ENCODE results near the gene ACTL7B. TPM values are rescaled to one million over a fixed set of nuclear protein-coding genes. Genes with fewer than 3 reads are reported as not detected.

The ACTL7B gene
- total RNA-seq, 2 donors from 2014 or later, result 0.12 TPM; not detected in 1

DNA sequence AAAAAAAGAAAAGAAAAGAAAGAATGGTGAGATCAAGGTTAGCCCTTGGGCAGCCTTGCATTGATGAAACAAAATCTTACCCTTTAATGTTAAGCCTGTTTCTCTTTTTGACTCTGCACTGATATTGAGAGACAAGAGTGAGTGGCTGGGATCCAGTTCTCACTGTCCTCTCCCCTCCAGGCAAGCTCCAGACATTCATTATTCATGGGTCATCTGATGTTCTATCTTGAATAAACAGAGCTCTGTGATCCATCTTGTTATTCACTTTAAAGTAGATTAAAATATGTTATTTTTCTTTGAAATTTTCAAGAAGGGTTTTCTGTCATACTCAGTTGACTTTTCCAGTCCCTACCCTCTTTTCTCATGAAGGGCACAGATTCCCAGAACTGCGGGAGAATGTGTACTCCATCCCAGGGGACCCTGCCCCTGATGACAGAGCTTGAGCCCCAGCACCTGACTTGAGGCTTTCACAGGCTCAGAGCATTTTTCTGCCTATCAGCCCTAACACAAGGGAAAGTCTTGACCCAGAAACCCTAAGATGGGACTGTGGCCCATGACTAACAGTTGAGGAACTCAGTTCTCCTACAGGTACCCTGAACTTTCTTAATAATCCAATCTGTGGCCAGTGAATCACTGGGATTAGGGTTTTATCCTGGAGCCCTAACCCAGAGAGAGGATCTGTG, 24.1 kb downstream of the ACTL7B start:
- DNase-seq (no peak), ATAC-seq (replicated peaks in 1 of 2) (peak in 1 of 2 donors; percentile 42)
- Mint-ChIP-seq H3K9me3 (no peaks in the 10 kb centered on the region), H3K27ac (no peak overlapping the region), H3K27me3 (ENCODE audit: low read depth) (no peaks in the 10 kb centered on the region), H3K36me3 (ENCODE audit: insufficient read depth in 2 of 2) (no peaks in the 10 kb centered on the region), H3K4me3 (no peak overlapping the region), H3K4me1 (ENCODE audit: low read depth) (peaks cover 16% of the 10 kb centered on the region)

DNA sequence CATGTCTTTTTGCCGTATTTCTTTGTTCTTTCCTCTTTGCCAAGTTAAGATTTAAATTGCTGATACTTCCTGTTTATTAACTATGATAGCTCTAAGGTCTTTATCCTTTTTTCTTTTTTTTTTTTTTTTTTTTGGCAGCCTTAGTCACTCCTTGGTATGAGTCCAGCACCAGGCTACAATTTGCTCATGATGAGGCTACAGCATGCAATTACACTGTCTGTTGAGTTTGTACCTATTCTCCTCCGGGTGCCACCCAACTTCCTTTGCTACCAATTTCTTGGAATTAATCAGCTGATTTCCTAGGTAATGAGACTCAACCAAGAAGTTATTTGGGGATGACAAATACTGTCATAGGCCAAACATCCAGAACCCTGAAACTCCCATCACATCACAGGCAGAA, 25.5 kb downstream of the ACTL7B start:
- Mint-ChIP-seq H3K9me3 (no peaks in the 10 kb centered on the region), H3K27ac (no peak overlapping the region), H3K4me1 (ENCODE audit: low read depth) (peaks cover 12% of the 10 kb centered on the region), H3K4me3 (peak overlapping the region in 1 of 2 donors; percentile 10), H3K27me3 (ENCODE audit: low read depth) (no peaks in the 10 kb centered on the region), H3K36me3 (ENCODE audit: insufficient read depth in 2 of 2) (no peaks in the 10 kb centered on the region)
- no peak for DNase-seq
- peak; percentile 36 to 63 for ATAC-seq (replicated peaks in 1 of 2)

DNA sequence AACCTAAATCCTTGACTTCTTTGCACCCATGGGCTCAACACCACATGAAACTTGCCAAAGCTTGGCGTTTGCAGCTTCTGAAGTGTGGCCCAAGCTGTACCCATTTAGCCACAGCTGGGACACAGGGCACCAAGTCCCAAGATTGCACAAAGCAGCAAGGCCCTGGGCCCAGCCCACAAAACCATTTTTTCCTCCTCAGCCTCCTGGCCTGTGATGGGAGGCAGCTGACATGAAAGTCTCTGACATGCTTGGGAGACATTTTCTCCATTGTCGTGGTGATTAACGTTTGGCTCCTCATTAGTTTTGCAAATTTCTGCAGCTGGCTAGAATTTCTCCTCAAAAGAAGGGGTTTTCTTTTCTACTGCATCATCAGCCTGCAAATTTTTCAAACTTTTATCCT, 32.0 kb downstream of the ACTL7B start:
- Mint-ChIP-seq H3K4me3 (no peak overlapping the region), H3K27ac (no peak overlapping the region), H3K27me3 (ENCODE audit: low read depth) (no peaks in the 10 kb centered on the region), H3K4me1 (ENCODE audit: low read depth) (no peaks in the 10 kb centered on the region), H3K9me3 (peaks cover 2 to 8% of the 10 kb centered on the region in 2 donors), H3K36me3 (ENCODE audit: insufficient read depth in 2 of 2) (peaks cover 8 to 10% of the 10 kb centered on the region in 2 donors)
- no peak for DNase-seq
- no peak for ATAC-seq (replicated peaks in 1 of 2)

DNA sequence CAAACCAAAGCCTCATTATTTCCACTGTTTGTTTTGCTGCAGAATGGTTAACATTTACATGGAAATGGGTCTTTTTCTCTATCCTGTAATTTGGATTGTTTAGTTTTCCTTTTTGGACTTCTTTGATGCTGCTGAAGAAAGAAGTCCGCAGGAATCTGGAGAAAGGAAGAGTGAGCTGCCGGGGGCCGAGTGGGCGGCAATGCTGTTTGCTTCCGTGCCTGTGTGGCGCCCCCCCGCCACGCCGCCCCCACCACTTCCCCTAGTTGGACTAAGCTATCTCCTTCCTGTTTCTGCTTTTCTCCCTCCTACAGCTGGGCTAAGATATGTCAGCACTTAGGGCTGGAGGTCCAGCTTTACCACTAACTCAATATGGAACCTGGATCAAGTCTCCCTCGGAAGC, 39.7 kb downstream of the ACTL7B start:
- ATAC-seq (replicated peaks in 1 of 2) (no peak), DNase-seq (no peak)
- no peak overlapping the region for H3K27ac Mint-ChIP-seq
- no peaks in the 10 kb centered on the region for H3K36me3 Mint-ChIP-seq (ENCODE audit: insufficient read depth in 2 of 2)
- no peaks in the 10 kb centered on the region for H3K4me1 Mint-ChIP-seq (ENCODE audit: low read depth)
- peak overlapping the region in 1 of 2 donors; percentile 5 for H3K4me3 Mint-ChIP-seq
- peaks cover 0 to 2% of the 10 kb centered on the region in 2 donors for H3K9me3 Mint-ChIP-seq
- peaks cover 26% of the 10 kb centered on the region for H3K27me3 Mint-ChIP-seq (ENCODE audit: low read depth)

DNA sequence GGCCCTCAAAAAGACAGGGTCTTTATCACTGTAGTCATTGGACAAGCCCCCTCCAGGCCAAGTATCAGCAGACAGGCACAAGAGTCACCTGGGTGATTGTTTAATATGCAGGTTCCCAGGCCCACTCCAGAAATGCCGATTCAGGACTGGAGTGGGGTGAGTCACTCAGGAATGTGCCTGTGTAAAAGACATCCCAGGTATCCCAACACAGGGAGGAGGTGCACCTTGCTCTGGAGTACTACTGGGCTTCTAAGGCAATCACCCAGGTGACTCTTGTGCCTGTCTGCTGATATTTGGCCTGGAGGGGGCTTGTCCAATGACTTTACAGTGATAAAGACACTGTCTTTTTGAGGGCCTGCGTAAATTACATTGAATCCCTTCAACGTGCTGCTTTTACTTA, 40.6 kb downstream of the ACTL7B start:
- Mint-ChIP-seq H3K27me3 (ENCODE audit: low read depth) (peaks cover 26% of the 10 kb centered on the region), H3K4me3 (no peak overlapping the region), H3K36me3 (ENCODE audit: insufficient read depth in 2 of 2) (no peaks in the 10 kb centered on the region), H3K9me3 (peaks cover 0 to 2% of the 10 kb centered on the region in 2 donors), H3K4me1 (ENCODE audit: low read depth) (no peaks in the 10 kb centered on the region), H3K27ac (no peak overlapping the region)
- DNase-seq, result no peak
- ATAC-seq (replicated peaks in 1 of 2), result no peak

DNA sequence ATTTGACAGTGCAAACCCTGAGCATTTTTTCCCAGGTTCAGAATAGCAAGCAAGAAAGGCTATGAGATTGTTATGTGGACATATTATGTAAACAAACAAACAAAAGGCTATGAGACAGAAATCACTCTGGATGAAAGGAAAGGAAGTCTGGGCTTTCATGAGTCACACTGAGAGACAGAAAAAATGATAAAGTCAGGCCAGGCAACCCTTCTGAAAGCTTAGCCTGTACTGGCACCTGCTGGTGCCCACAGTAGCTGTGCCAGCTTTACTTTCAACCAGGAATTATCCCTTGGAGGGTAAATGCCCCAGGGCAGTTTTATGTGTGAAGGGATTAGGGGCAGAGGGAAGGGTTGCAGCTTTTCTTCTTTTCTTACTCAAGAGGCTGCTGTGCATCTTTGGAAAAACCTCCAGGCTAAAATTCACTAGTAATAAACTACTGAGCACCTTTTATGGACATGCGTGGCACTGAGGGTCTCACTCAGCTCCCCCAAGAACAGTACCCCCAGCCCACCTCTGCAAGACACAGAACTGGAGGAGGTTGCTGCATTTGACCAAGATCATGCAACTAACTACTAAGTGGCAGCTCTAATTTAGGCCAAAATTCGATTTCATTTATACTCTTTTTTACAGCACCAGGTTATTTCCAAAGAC, 41.7 kb downstream of the ACTL7B start:
- peaks cover 26% of the 10 kb centered on the region for H3K27me3 Mint-ChIP-seq (ENCODE audit: low read depth)
- H3K4me1 Mint-ChIP-seq (ENCODE audit: low read depth), result no peaks in the 10 kb centered on the region
- no peaks in the 10 kb centered on the region for H3K36me3 Mint-ChIP-seq (ENCODE audit: insufficient read depth in 2 of 2)
- H3K27ac Mint-ChIP-seq, result no peak overlapping the region
- H3K4me3 Mint-ChIP-seq, result no peak overlapping the region
- DNase-seq, result no peak
- no peak for ATAC-seq (replicated peaks in 1 of 2)
- peaks cover 0 to 2% of the 10 kb centered on the region in 2 donors for H3K9me3 Mint-ChIP-seq

DNA sequence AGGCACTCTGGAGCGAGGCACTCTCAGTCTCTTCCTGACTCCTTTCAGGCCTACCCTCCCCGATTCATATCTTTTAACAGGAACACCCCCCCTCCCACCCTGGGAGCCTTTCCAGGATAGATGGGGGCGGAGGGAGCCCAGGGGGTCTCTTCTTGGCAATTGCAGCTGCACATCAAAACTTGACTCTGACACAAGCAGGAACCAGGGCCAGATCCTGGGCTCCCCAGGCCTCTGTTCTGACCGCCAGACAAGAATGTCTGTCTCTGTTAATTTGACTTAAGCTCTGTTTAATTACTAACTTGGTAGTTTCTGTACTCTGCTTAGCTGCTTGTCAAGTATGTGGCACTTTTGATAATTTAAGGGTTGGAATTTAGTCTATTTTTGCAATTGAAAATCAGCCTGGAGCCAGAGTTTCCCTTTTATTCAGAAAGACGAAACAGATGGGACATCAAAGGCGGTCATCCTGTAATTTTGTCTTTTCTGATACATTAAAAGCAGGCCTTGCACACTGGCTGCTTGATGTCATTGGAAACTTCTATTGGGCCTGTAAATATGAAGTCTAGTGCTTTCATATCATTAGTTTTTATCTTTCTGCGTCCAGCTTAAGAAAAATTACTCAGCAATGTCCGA, 43.3 kb downstream of the ACTL7B start:
- Mint-ChIP-seq H3K27ac (no peak overlapping the region), H3K9me3 (peaks cover 0 to 2% of the 10 kb centered on the region in 2 donors), H3K4me3 (no peak overlapping the region), H3K27me3 (ENCODE audit: low read depth) (peaks cover 28% of the 10 kb centered on the region), H3K4me1 (ENCODE audit: low read depth) (no peaks in the 10 kb centered on the region), H3K36me3 (ENCODE audit: insufficient read depth in 2 of 2) (no peaks in the 10 kb centered on the region)
- DNase-seq, result no peak
- ATAC-seq (replicated peaks in 1 of 2), result no peak

DNA sequence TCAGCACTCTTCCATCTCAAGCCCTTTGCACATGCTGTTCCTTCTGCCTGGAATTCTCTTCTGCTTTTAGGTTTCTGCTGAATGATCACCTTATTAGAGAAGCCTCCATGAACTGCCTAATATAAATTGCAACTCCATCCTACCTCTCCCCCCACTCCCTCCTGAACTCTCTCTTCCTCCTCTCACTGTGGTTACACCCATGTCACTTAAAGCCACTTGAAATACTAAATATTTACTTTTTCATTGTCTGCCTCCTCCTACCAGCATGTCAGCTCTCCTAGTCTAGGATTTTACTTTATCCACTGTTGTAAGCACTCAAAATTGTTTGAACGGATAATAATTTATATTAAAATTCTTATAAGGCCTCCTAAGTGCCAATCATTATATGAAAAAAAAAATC, 43.8 kb downstream of the ACTL7B start:
- no peak overlapping the region for H3K27ac Mint-ChIP-seq
- H3K27me3 Mint-ChIP-seq (ENCODE audit: low read depth), result peaks cover 33% of the 10 kb centered on the region

DNA sequence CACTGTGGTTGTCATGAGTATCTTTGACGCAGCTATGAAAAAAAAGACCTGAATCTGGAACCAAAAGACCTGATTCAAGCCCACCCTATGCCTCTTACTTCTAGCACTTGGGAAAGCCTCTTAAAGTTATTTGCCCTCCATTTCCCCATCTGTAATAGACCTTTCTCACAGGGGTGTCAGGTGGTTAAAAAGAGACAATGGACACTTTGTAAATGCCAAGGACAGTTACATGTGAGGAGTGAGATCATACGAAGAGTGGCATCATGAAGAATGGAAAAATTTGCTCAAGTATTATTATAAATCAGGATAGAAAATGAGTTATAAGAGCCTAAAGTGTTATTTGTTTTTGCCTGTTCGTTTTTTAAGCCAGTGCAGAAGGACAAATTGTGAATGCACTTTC, 46.5 kb downstream of the ACTL7B start:
- H3K27ac Mint-ChIP-seq, result no peak overlapping the region
- no peaks in the 10 kb centered on the region for H3K9me3 Mint-ChIP-seq
- DNase-seq, result no peak
- no peak overlapping the region for H3K4me3 Mint-ChIP-seq
- H3K4me1 Mint-ChIP-seq (ENCODE audit: low read depth), result no peaks in the 10 kb centered on the region
- no peak for ATAC-seq (replicated peaks in 1 of 2)
- H3K36me3 Mint-ChIP-seq (ENCODE audit: insufficient read depth in 2 of 2), result no peaks in the 10 kb centered on the region
- H3K27me3 Mint-ChIP-seq (ENCODE audit: low read depth), result peaks cover 28% of the 10 kb centered on the region

More for the DNA sequence above, 43.8 kb downstream of the ACTL7B start:
- Mint-ChIP-seq H3K4me1 (ENCODE audit: low read depth) (no peaks in the 10 kb centered on the region), H3K9me3 (peaks cover 0 to under 1% of the 10 kb centered on the region in 2 donors), H3K36me3 (ENCODE audit: insufficient read depth in 2 of 2) (no peaks in the 10 kb centered on the region), H3K4me3 (no peak overlapping the region)
- no peak for ATAC-seq (replicated peaks in 1 of 2)
- no peak for DNase-seq

Other genes starting within 250 kb of the ACTL7B start
- not detected for gene ACTL7A, start 6.3 kb upstream of the ACTL7B start, total RNA-seq
- gene ELP1, start 78.1 kb upstream of the ACTL7B start, total RNA-seq, result 10 to 100 TPM; 25.6 to 39.5 TPM
- gene ABITRAM, start 78.4 kb upstream of the ACTL7B start, total RNA-seq, result 10 to 100 TPM; 11.3 to 13.9 TPM
- 10 to 100 TPM; 17.9 to 22.1 TPM for gene CTNNAL1, start 157.5 kb upstream of the ACTL7B start, total RNA-seq